HUDEP-2 (cell line): ENCODE measurements around the gene PIK3C2G.
"Not testable (repeated sequence)": the region's sequence is repeated elsewhere in the genome, so short reads cannot be mapped to it uniquely, and the experiment has no call there.

Source experiments
- DNase-seq, 76 experiments: peaks; one replicate each; lab custom pipeline; 2025; ENCODE audit not compliant: unreplicated experiment in 76 of 76; lab: John Stamatoyannopoulos, UW

Gene PIK3C2G

DNA sequence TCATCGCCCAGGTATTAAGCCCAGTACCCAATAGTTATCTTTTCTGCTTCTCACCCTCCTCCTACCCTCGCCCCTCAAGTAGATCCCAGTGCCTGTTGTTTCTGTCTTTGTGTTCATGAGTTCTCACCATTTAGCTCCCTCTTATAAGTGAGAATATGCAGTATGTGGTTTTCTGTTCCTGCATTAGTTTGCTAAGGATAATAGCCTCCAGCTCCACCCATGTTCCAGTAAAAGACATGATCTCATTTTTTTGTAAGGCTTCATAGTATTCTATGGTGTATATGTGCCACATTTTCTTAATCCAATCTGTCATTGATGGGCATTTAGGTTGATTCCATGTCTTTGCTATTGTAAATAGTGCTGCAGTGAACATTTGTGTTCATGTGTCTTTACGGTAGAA is 281.2 kb downstream of the PIK3C2G start:
- DNase-seq: not testable (repeated sequence)

DNA sequence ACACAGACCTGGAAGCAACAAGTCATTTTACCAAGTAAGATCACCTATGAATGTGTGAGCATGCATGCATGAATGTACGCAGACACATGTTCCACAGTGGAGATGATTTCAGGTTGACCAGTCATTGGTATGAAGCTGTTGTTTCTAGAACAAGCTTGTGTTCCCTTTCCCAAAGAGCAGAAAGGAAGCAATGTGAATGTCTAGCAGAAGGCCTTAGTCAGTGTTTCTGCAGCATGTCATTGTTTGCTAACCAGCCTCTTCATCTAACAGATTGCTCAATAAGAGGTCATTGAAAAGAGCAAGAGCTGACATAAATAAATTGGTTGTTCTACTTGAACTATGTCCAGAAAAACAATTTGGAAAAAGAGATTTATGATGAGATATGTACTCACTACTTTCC is 285.1 kb downstream of the PIK3C2G start:
- DNase-seq: no peak

DNA sequence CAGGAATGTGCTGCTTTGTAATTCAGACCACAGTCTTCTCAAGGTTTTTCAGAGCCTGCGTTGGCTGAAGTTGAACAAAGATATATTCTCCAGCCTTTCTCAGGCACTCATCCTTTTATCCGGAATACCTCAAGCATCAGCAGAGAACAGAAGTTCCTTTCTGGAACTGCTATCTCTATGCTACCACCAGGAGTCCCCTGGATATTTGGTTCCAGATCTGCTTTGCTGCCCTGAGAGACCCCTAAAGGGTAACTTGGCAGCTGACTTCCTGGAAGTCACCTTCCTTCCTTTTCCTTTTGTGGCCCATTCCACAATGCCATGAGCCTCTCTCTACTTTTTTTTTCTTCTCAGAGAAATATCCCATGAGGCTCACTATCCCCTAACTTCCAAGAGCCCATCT is 288.3 kb downstream of the PIK3C2G start:
- DNase-seq: no peak

DNA sequence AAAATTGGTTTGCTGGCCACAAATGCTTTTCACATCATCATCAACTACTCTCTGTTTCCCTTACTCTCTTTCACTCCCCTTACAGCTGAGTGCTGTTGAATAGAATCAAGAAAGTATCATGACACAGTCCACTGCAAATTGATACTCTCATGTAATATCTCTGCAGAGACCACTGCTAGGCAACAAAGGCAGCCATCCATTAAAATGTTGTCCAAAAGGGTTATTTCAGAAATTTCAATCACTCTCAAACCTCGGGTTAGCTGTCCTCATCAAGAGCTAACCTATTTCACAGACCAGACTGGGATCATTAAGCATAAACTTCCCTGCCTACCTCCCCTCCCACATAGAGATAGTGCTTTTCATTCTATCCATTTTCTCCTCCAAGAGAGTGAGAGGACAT is 289.8 kb downstream of the PIK3C2G start:
- no peak for DNase-seq

DNA sequence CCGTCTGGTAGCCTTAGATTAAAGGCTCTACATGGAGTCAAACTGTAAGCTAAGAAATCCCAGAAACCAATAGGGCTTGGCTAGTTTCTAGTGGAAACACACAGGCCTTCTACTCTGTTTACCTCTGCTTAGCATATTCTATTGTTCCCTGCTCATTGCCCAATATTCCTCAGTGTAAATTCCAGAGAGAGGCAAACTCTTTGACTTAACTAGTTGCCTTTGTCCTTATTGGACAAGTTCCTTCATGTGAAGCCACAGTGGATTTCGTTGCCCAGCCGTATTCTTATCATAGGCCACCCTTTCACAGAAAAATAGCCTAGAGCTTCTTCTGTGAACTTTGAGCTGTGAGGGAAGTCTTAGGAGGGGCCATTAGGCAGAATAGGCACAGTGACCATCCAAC is 290.4 kb downstream of the PIK3C2G start:
- no peak for DNase-seq

DNA sequence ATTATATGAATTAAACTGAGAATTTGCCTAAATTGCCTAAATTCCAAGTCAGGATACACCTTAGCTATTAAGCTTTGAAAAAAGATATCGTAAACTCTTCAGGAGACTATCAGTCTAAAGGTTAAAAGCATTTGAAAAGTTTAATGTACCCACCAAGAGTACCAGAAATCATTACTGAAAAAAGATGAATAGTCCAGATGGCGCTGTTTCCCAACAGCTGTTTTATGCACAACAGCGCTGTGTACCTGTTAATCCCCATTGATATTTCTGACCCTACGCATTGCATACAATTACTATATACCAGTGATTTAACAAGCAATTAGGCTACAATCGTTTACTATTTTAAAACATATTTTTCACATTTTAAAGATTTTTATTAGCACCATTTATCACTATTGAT is 291.5 kb downstream of the PIK3C2G start:
- DNase-seq: no peak

DNA sequence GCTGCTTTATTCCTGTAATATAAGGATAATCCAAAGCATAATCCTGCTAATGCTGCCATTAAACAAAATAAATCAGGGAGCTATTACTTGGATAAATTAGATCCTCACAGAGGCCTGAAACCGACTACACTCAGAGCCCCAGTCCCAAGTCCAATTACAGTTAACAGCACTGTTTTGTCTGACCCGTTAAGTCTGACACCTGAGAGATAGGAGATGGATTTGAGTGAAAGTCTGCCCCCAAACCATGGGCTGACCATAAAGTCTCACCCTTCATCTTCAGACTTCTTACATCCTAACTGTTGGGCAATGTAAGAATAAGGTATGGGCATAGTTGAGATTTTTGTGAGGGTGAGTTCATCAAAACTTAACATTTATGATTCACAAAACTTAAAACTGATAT is 294.8 kb downstream of the PIK3C2G start:
- DNase-seq: no peak

DNA sequence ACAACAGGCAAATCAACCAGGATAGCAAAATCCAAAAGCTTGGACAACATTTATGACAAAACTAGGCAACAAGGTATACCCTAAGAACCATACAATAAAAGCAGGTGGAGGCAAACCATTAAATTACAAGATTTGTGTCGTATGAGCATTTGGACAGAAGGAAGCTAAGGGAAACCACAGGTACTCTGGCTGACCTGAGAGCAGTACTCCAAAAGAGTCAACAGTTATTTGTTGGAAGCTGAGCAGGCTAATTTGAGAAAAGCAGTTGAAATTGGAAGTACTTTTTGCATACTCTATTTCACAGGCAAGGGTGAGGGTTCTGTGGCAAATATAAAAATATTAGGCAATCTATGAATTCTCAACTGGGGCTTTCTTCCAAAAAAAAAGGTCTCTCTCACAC is 297.9 kb downstream of the PIK3C2G start:
- DNase-seq: no peak

DNA sequence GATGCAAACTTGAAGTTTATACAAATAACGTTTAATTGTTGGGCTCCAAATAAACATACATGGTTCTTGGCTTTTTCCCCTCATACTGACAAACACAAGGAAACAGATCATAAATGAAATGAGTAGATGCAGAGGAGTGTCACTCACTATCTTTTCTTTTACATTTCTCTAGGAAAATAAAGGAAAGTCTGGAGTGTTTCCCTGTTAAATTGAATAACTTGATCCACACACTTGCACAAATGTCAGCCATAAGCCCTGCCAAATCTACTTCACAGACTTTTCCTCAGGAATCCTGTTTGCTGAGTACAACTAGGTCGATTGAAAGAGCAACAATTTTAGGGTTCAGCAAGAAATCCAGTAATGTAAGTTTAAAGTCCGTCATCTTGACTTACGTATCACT is 301.2 kb downstream of the PIK3C2G start:
- DNase-seq: no peak

DNA sequence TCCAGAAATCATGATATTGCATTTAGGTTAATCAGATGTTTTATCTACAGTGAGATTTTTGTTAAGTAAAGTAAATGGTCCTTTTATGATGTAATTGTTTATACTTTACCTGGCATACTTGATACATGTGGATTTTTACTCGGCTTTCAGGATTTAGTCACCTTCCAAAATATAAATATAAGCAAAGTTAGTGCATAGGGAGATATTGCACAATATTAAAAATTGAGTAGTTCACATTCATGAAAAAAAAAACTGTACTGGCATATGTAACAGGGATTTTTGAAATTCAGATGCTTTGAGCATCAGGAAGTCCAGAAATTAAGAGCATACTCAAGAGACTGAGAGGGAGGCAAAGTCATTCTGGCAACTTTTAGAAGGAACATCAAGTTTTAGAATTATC is 303.0 kb downstream of the PIK3C2G start:
- DNase-seq: no peak

DNA sequence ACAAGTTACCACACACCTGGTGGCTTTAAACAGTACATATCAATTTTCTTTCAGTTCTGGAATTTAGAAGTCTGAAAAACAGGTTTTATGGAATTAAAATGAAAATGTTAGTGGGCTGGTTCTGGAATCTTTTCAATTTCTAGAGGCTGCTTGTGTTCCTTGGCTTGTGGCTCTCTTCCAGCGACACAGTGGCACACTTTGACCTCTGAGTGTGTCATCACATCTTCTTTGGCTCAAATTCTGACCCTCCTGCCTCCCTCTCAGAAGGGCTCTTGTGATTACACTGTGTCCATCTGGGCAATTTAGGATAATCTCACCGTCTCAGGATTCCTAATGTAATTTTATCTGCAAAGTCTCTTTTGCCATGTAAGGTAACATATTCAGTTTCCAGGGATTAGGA is 306.5 kb downstream of the PIK3C2G start:
- no peak for DNase-seq

DNA sequence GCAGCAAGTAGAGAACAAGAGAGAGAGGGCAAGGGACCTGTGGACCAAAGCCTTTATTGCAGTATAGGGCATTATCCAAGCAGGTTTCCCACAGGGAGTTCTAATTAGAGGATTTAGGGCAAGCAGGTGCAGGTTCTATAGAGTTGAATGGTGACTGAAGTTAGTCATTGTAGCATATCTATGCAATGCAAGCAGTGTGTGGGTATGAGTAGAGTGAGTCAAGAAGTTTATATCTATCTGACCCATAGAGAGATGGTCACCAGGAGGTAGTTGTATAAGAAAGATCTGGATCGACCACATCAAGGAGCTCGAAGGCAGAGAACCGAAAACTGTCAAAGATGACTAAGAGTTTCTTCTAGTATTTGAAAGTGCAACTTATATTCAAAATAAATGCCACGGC is 309.2 kb downstream of the PIK3C2G start:
- DNase-seq: no peak

DNA sequence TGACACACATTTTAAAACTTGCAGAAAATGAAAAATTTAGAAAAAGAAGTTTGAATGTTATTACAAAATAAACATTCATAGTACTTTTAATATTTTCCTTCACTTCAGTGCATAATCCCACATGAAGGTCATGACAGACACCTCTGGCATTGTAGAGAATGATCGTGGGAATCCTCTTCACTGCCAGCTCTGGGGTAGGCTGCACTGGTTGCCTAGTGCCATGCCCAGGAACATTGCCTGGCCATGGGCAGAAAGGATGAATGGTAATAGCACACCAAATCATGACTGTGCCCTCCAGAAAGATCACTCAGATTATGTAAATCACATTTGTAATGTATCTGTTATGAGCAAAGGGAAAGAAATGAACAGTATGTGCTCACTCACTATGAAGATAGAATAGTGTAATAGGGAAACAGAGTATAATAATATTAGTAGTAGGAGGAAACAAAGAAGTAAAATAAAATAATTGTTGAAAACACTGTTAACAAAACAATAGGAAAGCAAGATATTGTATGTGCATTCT is 314.8 kb downstream of the PIK3C2G start:
- DNase-seq: no peak

DNA sequence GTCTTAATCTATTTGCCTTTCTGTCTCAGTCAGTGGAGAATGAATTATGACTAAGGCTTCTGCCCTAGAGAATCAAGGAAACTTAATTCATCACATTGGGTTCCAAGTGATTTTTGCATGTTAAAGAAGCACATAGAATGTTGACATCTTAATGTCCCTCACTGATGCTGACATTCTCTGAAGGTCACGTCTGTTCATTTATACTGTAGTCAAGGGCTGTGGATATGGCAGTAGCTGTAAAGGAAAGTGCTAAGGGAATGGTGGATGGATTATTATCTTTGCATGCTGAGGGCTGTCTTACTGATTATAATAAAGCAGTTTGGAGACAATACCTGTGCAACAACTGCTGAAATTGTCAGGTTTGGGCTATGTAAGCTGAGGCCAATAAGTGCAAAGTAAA is 315.3 kb downstream of the PIK3C2G start:
- DNase-seq: no peak

DNA sequence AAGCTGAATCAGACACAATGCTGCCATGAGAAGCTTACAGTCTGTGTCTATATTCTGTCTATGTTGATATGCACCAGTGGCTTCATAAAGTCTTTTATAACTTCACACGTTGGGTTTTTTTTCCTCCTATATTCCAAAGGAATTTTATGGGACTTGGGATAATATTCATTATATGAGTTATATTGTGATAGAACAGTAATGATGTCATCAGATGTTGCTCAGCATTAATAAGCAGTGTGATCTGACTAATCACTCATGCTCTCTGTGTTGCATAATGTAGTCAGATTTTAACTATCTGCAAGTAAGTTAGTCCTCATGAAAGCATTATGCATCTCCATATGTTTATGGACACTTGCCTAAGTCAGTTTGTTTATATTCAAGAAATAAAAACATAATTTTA is 316.9 kb downstream of the PIK3C2G start:
- DNase-seq: no peak

DNA sequence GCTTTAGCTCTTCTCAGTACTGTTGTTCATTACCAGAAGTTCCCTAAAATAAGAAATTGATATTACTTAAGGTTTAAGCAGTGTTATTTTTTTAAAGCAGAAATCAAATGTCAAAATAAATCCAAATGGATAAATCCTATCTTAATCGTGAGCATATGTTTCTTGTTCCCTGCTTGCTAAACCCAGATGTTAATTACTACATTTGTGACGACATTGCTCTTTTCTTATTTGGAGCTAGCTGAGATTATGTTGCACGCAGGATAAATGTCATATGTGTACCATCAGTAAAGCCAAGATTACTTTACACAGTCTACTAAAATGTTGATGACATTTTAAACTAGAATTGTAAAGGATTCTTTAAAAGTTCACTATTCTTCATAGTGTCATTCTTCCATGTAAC is 319.0 kb downstream of the PIK3C2G start:
- no peak for DNase-seq

DNA sequence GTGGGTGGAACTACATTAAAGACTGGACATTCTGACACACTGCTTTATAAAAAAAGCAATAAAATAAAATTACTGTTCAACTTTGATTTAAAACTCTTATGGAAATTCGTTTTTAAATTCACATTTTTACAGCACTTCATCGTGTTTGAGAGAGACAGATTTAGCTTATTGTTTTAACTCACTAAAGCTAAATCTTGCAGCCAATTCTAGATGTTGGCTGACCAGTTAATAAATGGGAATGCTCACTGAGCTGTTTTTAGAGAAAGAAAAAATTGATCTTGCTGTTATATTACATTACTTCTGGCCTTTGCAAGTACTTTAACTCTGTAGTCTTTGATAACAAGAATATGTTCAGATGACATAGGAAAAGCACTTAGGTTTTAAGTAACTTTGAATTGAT is 319.4 kb downstream of the PIK3C2G start:
- no peak for DNase-seq

DNA sequence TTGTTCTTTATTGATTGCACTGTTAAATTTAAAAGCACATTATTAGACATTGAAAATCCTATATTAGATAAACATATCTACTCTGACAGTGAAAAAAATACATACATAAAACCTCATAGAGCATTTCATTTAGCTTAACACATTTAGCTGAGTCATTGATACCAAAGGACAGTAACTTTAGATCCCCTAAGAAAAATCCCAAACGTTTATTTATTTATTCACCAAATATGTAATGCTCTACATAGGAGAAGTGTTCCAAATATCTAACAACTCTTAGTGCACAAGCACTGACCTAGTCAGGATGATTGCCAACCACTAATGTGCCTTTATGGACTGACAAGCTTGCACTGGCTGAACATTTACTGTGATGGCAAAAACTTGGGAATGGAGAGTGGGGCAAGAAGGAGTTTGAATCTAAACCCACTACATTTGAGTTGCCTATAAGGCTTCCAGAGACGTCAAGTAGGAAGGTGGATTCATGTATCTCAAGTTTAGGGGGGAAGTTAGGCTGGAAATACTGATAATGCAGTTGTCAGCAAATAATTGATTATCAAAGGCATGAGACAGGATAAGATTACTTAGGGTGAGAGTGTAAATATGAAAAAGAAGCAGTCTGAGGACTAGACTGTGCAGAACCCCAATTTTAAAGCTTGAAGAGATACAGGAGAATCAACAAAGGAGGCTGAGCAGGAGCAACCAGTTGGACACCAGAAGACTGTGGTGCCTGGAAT is 320.1 kb downstream of the PIK3C2G start:
- no peak for DNase-seq

DNA sequence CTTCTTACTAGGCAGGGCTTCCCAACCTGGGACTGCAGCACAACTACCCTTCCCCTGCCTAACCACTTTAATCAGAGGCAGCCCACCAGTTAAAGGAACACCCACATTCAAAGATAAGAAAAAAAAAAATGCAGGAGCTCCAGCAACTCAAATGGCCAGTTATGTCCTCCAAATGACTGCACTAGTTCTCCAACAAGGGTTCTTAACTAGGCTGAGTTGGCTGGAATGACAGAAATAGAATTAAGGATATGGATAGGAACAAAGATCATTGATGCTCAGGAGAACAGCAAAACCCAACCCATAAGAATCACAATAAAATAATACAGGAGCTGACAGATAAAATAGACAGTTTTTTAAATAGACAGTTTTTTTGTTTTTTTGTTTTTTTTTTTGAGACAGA is 322.3 kb downstream of the PIK3C2G start:
- no peak for DNase-seq

DNA sequence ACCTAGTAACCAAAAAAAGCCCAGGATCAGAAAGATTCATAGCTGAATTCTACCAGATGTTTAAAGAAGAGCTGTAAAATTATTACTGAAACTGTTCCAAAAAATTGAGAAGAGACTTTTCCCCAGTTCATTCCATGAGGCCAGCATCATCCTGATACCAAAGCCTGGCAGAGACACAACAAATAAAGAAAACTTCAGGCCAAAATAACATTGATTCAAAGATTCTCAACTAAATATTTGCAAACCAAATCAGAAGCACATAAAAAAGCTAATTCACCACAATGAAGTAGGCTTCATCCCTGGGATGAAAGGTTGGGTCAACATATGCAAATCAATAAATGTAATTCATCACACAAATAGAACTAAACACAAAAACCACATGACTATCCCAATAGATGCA is 325.3 kb downstream of the PIK3C2G start:
- no peak for DNase-seq

DNA sequence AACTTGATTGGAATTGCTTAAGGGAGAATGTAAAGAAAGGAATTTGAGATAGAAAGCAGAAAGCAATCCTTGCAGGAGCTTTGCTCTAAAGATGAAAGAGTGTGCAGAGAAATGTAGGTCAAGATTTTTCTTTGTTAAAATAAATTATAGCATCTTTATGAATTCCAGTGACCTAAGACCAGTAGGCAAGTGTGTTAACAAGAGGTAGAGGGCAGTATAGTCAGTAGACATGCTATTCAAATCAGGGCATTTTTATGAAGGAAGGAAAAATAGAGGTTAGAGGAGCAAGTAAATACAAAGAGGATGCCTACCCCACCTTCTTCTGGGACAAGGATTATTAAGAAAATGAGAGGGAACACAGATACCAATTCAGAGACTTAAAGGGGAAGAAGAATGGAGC is 328.0 kb downstream of the PIK3C2G start:
- DNase-seq: no peak

DNA sequence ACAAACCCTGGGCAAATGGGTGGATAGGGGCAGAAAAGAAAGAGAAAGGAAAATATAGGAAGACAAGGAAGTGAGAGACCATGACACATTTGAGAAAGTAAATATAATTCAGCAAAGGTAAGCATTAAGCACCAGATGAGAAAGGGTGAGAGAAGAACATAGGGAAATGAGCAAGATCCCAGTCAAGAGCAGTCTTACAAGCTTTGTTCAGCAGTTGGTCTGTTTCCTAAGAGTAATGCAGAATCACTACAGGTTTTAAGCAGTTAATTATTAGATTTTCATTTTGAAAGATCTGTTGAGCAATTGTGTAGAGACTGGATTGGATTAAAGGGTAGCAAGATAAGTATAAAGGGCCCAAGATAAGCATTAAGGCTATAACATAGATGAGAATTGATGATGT is 330.2 kb downstream of the PIK3C2G start:
- no peak for DNase-seq

DNA sequence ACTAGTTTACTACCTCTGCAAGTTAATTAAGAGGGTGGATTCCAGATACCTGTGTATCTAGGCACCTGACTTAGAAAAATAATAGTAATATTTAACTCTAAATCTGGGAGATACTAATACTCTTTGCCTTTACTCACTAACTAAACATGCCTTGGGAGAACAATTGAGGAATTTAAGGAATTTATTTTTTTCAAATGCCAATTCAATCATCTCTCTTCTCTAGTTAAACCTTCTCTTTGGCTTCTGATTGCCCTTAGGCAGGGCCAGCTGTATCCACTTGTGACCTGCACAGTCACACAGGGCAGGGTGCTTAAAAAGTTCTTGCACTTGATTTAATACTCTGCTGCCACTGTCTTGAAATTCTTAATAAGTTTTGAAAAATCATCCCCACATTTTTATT is 334.1 kb downstream of the PIK3C2G start:
- DNase-seq: no peak
